ENCODE results near the gene MLC1. TPM values are rescaled to one million over a fixed set of nuclear protein-coding genes. Genes with fewer than 3 reads are reported as not detected.

Gene MLC1
- total RNA-seq, 2 experiments from 2014 or later, result 0.16 TPM; not detected in 1

DNA sequence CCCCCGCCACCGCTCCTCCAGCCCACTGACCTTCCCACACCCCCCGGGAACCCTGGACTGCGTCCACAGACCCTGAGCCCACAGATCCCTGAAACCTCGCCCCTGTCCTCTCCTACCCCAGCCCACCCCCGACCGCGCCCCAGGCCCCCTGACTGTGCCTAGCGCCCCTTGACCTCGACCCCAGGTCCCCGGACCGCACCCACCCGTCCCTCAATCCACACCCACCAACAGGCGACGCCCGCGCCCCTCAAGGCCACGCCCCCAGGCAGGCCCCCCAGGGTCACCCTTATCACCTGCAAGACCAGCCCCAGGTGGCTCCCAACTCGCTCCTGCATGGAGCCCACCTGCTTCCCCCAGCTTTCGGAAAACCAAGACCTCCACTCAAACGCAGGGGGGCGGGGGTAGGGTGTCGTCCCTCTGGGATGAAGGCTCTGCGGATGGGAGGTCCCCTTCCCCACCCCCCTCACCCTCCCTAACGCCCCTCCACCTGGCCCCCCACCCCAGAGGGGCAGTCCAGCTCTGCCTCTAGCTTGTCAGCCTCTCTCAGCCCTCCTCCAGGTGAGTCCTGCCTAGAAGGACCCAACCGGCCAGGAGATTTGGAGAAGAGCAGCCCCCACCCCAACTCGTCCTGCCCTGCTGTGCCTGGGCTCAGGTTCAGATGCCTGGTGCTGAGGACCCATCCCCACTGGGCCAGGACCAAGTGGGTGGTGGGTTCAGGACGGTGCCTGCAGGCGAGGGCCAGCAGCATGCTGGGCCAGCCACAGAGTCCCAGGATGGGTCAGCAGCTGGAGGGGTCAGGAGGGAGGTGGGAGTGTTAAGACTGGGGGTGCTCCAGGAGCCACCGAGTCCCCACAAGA is 69.5 kb downstream of the MLC1 start:
- Histone ChIP-seq H2AFZ (ENCODE audit: low read length) (no peak overlapping the region), H3K4me3 (ENCODE audit: low read depth, low read length, poor library complexity, severe bottlenecking) (no peak overlapping the region), H3K27ac (ENCODE audit: low read depth, low read length, poor library complexity, severe bottlenecking) (no peak overlapping the region), H3K4me1 (ENCODE audit: insufficient read depth, low read length, poor library complexity, severe bottlenecking) (peaks cover 7% of the 10 kb centered on the region), H3K9me2 (ENCODE audit: insufficient read depth, low read length) (no peaks in the 10 kb centered on the region), H4K20me1 (ENCODE audit: insufficient read depth, low read length) (no peaks in the 10 kb centered on the region), H3K79me2 (ENCODE audit: insufficient read depth, low read depth, low read length) (no peaks in the 10 kb centered on the region), H3K9me3 (ENCODE audit: low read length) (peaks cover 7% of the 10 kb centered on the region; the same call in 1 of the 2 replicates), H3K36me3 (ENCODE audit: insufficient read depth, low read length) (no peaks in the 10 kb centered on the region), H3K4me2 (ENCODE audit: low read length) (no peak overlapping the region)
- POLR2A ChIA-PET, result no interaction called here
- TF ChIP-seq EZH2phosphoT487 (IDR thresholded peaks at IDR 0.05; ENCODE audit: borderline replicate concordance, low read depth, low read length) (no peak), CTCF (conservative IDR thresholded peaks at IDR 0.05; ENCODE audit: low read length) (no peak)
- no TSS peak for BruUV-seq (replicated peaks)
- no peak for DNase-seq (ENCODE audit: low spot score)
- intact Hi-C loops (cut with micrococcal nuclease; ENCODE audit: unreplicated experiment), result no loop called here
- CTCF ChIA-PET (ENCODE audit: unreplicated experiment), result no interaction called here

DNA sequence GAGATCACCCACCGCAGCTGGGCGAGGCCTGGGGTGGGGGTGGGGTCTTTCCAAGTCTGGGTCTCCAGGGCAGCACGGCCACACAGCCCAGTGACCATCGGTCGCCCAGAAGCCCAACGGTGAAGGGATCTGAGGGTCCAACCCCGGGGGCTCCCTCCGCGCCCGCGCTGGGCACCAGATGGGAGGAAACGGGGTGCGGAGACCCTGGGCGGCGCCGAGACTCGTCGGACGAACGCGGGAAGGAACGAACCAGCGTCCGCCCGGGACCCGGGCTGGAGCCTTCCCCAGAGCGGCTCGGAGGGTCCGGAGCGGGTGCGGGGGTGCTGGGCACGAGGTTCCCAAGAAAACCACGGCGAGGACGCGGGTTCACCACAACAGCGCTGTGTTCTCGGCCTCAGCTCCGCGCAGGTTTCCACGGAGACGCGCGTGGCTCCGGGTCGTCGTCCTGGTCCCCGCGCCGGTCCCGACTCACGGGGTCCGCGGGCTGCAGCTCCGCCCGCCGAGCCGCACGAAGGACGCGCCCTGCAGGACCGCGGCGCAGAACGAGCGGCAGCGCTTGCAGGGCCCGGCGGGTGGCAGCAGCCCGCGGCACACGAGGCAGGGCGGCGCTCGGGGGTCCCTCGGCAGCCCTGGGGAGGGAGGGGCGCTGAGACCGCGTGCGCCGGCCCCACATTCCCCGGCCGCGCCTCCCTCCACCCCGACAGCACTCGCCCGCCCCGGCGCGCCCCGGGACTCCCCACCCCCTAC is 70.4 kb downstream of the MLC1 start:
- H2AFZ ChIP-seq (ENCODE audit: low read length), result no peak overlapping the region
- no peaks in the 10 kb centered on the region for H3K9me2 ChIP-seq (ENCODE audit: insufficient read depth, low read length)
- no peaks in the 10 kb centered on the region for H4K20me1 ChIP-seq (ENCODE audit: insufficient read depth, low read length)
- intact Hi-C loops (cut with micrococcal nuclease; ENCODE audit: unreplicated experiment), result no loop called here
- DNase-seq (ENCODE audit: low spot score), result no peak
- POLR2A ChIA-PET, result no interaction called here
- H3K27ac ChIP-seq (ENCODE audit: low read depth, low read length, poor library complexity, severe bottlenecking), result no peak overlapping the region
- TF ChIP-seq CTCF (conservative IDR thresholded peaks at IDR 0.05; ENCODE audit: low read length) (no peak), EZH2phosphoT487 (IDR thresholded peaks at IDR 0.05; ENCODE audit: borderline replicate concordance, low read depth, low read length) (no peak)
- no TSS peak for BruUV-seq (replicated peaks)
- H3K79me2 ChIP-seq (ENCODE audit: insufficient read depth, low read depth, low read length), result no peaks in the 10 kb centered on the region
- CTCF ChIA-PET (ENCODE audit: unreplicated experiment), result no interaction called here
- H3K4me1 ChIP-seq (ENCODE audit: insufficient read depth, low read length, poor library complexity, severe bottlenecking), result peaks cover 7% of the 10 kb centered on the region
- peaks cover 5% of the 10 kb centered on the region; the same call in 1 of the 2 replicates for H3K9me3 ChIP-seq (ENCODE audit: low read length)
- no peak overlapping the region for H3K4me3 ChIP-seq (ENCODE audit: low read depth, low read length, poor library complexity, severe bottlenecking)
- no peak overlapping the region for H3K4me2 ChIP-seq (ENCODE audit: low read length)
- no peaks in the 10 kb centered on the region for H3K36me3 ChIP-seq (ENCODE audit: insufficient read depth, low read length)

Data from OCI-LY7 (cell line).